Activated T-cell treated with anti-CD3 and anti-CD28 coated beads, Interleukin-2, amount 50 U/mL, for 72 hours (primary cell): ENCODE measurements around the gene KIAA0408. TPM values are rescaled to one million over a fixed set of nuclear protein-coding genes. Genes with fewer than 3 reads are reported as not detected.

ENCODE experiments used
- ATAC-seq, 2 donors: fragments of 150-1000 bp; cut with Tn5 transposase; replicated peaks in 1 of 2; 2 replicates each; pipeline ENCODE4 v1.10.0; 2021; ENCODE audit warnings: moderate library complexity in 2 of 2, mild to moderate bottlenecking in 1 of 2
- DNase-seq, 2 donors: peaks; one replicate each; pipeline ENCODE4 v3.0.0; 2021 to 2022; ENCODE audit warnings: mixed read lengths in 1 of 2
- H3K27ac Mint-ChIP-seq: one replicate; pipeline ENCODE4 v1.8.0; 2022; ENCODE audit warnings: mild to moderate bottlenecking, moderate library complexity, mixed read lengths
- H3K27me3 Mint-ChIP-seq: one replicate; pipeline ENCODE4 v1.8.0; 2022; ENCODE audit warnings: low read depth, mixed read lengths
- H3K36me3 Mint-ChIP-seq, 2 donors: one replicate each; pipeline ENCODE4 v1.8.0; 2022; ENCODE audit warnings: mixed read lengths in 2 of 2, mild to moderate bottlenecking in 1 of 2; ENCODE audit not compliant: insufficient read depth in 2 of 2
- H3K4me1 Mint-ChIP-seq: one replicate; pipeline ENCODE4 v1.8.0; 2022; ENCODE audit warnings: low read depth, mixed read lengths
- H3K4me3 Mint-ChIP-seq, 2 donors: one replicate each; pipeline ENCODE4 v1.8.0; 2022; ENCODE audit warnings: mild to moderate bottlenecking in 2 of 2, mixed read lengths in 2 of 2, moderate library complexity in 2 of 2
- H3K9me3 Mint-ChIP-seq, 2 donors: one replicate each; pipeline ENCODE4 v1.8.0; 2022; ENCODE audit warnings: mixed read lengths in 2 of 2
- total RNA-seq, 2 donors: library from RNA; stranded (reverse); gene quantifications; one replicate each; pipeline ENCODE4 v1.2.3, GENCODE V29; 2022

The KIAA0408 gene
- 1 to 10 TPM; 6.6 TPM for total RNA-seq

- DNase-seq (no peak), ATAC-seq (no peak)
- Mint-ChIP-seq H3K4me3 (no peak within 1 kb of the TSS), H3K9me3 (no peaks in the 10 kb centered on the region), H3K36me3 (no peaks in the 10 kb centered on the region), H3K27me3 (no peaks in the 10 kb centered on the region), H3K27ac (no peak within 1 kb of the TSS), H3K4me1 (peaks cover 8% of the 10 kb centered on the region)
These were observed at the start of gene KIAA0408 for GRCh38 chr6:127459231-127459641. TSS of gene KIAA0408 (minus strand) at chr6:127459389. CDS start at chr6:127453981, 5,408 bp downstream.

GRCh38 chr6:127506894-127507293, 47.7 kb upstream of the KIAA0408 start:
- no peak for ATAC-seq
- H3K9me3 Mint-ChIP-seq = peaks cover 2% of the 10 kb centered on the region in 2 donors
- no peak overlapping the region for H3K4me3 Mint-ChIP-seq
- H3K27me3 Mint-ChIP-seq = no peaks in the 10 kb centered on the region
- H3K36me3 Mint-ChIP-seq = peaks cover 0 to 6% of the 10 kb centered on the region in 2 donors
- H3K4me1 Mint-ChIP-seq = no peaks in the 10 kb centered on the region
- no peak overlapping the region for H3K27ac Mint-ChIP-seq
- DNase-seq = no peak

- Mint-ChIP-seq H3K4me3 (no peak overlapping the region), H3K36me3 (no peaks in the 10 kb centered on the region), H3K9me3 (peaks cover 0 to 2% of the 10 kb centered on the region in 2 donors), H3K4me1 (no peaks in the 10 kb centered on the region), H3K27me3 (no peaks in the 10 kb centered on the region), H3K27ac (no peak overlapping the region)
- DNase-seq (no peak), ATAC-seq (no peak)
These were observed 43.8 kb upstream of the KIAA0408 start for GRCh38 chr6:127503022-127503421.

- Mint-ChIP-seq H3K36me3 (no peaks in the 10 kb centered on the region), H3K27me3 (no peaks in the 10 kb centered on the region), H3K9me3 (no peaks in the 10 kb centered on the region), H3K4me3 (no peak overlapping the region), H3K27ac (no peak overlapping the region), H3K4me1 (no peaks in the 10 kb centered on the region)
- no peak for ATAC-seq
- DNase-seq = no peak
These were observed 38.2 kb upstream of the KIAA0408 start for GRCh38 chr6:127497410-127497809.

- ATAC-seq (no peak), DNase-seq (no peak)
- Mint-ChIP-seq H3K9me3 (no peaks in the 10 kb centered on the region), H3K27ac (no peak overlapping the region), H3K4me1 (no peaks in the 10 kb centered on the region), H3K4me3 (no peak overlapping the region), H3K27me3 (no peaks in the 10 kb centered on the region), H3K36me3 (peaks cover 0 to 1% of the 10 kb centered on the region in 2 donors)
These were observed 37.3 kb upstream of the KIAA0408 start for GRCh38 chr6:127496471-127496870.

GRCh38 chr6:127494240-127494767, 35.1 kb upstream of the KIAA0408 start:
- ATAC-seq = no peak
- no peak for DNase-seq
- no peaks in the 10 kb centered on the region for H3K9me3 Mint-ChIP-seq
- H3K36me3 Mint-ChIP-seq = peaks cover 3 to 6% of the 10 kb centered on the region in 2 donors
- H3K4me1 Mint-ChIP-seq = no peaks in the 10 kb centered on the region
- H3K27me3 Mint-ChIP-seq = no peaks in the 10 kb centered on the region
- no peak overlapping the region for H3K4me3 Mint-ChIP-seq
- H3K27ac Mint-ChIP-seq = no peak overlapping the region

GRCh38 chr6:127489248-127489647, 30.1 kb upstream of the KIAA0408 start:
- peaks cover 3 to 5% of the 10 kb centered on the region in 2 donors for H3K9me3 Mint-ChIP-seq
- peaks cover 9 to 15% of the 10 kb centered on the region in 2 donors for H3K36me3 Mint-ChIP-seq
- no peak overlapping the region for H3K27ac Mint-ChIP-seq
- no peak overlapping the region for H3K4me3 Mint-ChIP-seq
- ATAC-seq (no peak), DNase-seq (no peak)
- peaks cover 16% of the 10 kb centered on the region for H3K4me1 Mint-ChIP-seq
- H3K27me3 Mint-ChIP-seq = no peaks in the 10 kb centered on the region

- peaks cover 7% of the 10 kb centered on the region for H3K27me3 Mint-ChIP-seq
- no peak overlapping the region for H3K4me3 Mint-ChIP-seq
- DNase-seq (no peak), ATAC-seq (no peak)
- H3K36me3 Mint-ChIP-seq = peaks cover 14 to 20% of the 10 kb centered on the region in 2 donors
- H3K4me1 Mint-ChIP-seq = peaks cover 31% of the 10 kb centered on the region
- peaks cover 3 to 5% of the 10 kb centered on the region in 2 donors for H3K9me3 Mint-ChIP-seq
- no peak overlapping the region for H3K27ac Mint-ChIP-seq
These were observed 27.7 kb upstream of the KIAA0408 start for GRCh38 chr6:127486934-127487333.

GRCh38 chr6:127484212-127484863, 25.1 kb upstream of the KIAA0408 start:
- peak; percentile 92 for ATAC-seq
- peaks cover 11 to 18% of the 10 kb centered on the region in 2 donors for H3K36me3 Mint-ChIP-seq
- H3K9me3 Mint-ChIP-seq = peaks cover 3 to 5% of the 10 kb centered on the region in 2 donors
- peak overlapping the region; percentile 64 for H3K27ac Mint-ChIP-seq
- peak in 1 of 2 donors; percentile 18 for DNase-seq
- H3K4me1 Mint-ChIP-seq = peaks cover 31% of the 10 kb centered on the region
- H3K27me3 Mint-ChIP-seq = peaks cover 7% of the 10 kb centered on the region
- peak overlapping the region; percentile 43 to 76 for H3K4me3 Mint-ChIP-seq

GRCh38 chr6:127483399-127484055, 24.3 kb upstream of the KIAA0408 start:
- H3K27ac Mint-ChIP-seq = peak overlapping the region; percentile 64
- peak in 1 of 2 donors; percentile 6 for ATAC-seq

GRCh38 chr6:127482325-127482724, 23.1 kb upstream of the KIAA0408 start:
- H3K27ac Mint-ChIP-seq = no peak overlapping the region
- peaks cover 7% of the 10 kb centered on the region for H3K27me3 Mint-ChIP-seq
- peaks cover 3 to 5% of the 10 kb centered on the region in 2 donors for H3K9me3 Mint-ChIP-seq
- peaks cover 31% of the 10 kb centered on the region for H3K4me1 Mint-ChIP-seq
- peaks cover 15 to 17% of the 10 kb centered on the region in 2 donors for H3K36me3 Mint-ChIP-seq
- DNase-seq (no peak), ATAC-seq (no peak)
- H3K4me3 Mint-ChIP-seq = no peak overlapping the region

More at GRCh38 chr6:127483399-127484055, 24.3 kb upstream of the KIAA0408 start:
- no peak for DNase-seq
- Mint-ChIP-seq H3K4me3 (peak overlapping the region; percentile 43 to 76), H3K9me3 (peaks cover 3 to 5% of the 10 kb centered on the region in 2 donors), H3K4me1 (peaks cover 31% of the 10 kb centered on the region), H3K27me3 (peaks cover 7% of the 10 kb centered on the region), H3K36me3 (peaks cover 11 to 17% of the 10 kb centered on the region in 2 donors)

- peaks cover 15 to 17% of the 10 kb centered on the region in 2 donors for H3K36me3 Mint-ChIP-seq
- peaks cover 3 to 5% of the 10 kb centered on the region in 2 donors for H3K9me3 Mint-ChIP-seq
These were observed 22.4 kb upstream of the KIAA0408 start for GRCh38 chr6:127481628-127482027.

GRCh38 chr6:127481111-127481510, 21.9 kb upstream of the KIAA0408 start:
- peaks cover 31% of the 10 kb centered on the region for H3K4me1 Mint-ChIP-seq
- H3K4me3 Mint-ChIP-seq = no peak overlapping the region
- H3K27me3 Mint-ChIP-seq = peaks cover 7% of the 10 kb centered on the region
- ATAC-seq (no peak), DNase-seq (no peak)
- peaks cover 3 to 5% of the 10 kb centered on the region in 2 donors for H3K9me3 Mint-ChIP-seq
- H3K27ac Mint-ChIP-seq = no peak overlapping the region
- H3K36me3 Mint-ChIP-seq = peaks cover 17 to 20% of the 10 kb centered on the region in 2 donors

More at GRCh38 chr6:127481628-127482027, 22.4 kb upstream of the KIAA0408 start:
- Mint-ChIP-seq H3K27me3 (peaks cover 7% of the 10 kb centered on the region), H3K4me1 (peaks cover 31% of the 10 kb centered on the region), H3K4me3 (no peak overlapping the region), H3K27ac (no peak overlapping the region)
- DNase-seq (no peak), ATAC-seq (no peak)
